Heart right ventricle (tissue), 16 donors: ENCODE measurements around the gene DCLRE1B. TPM values are rescaled to one million over a fixed set of nuclear protein-coding genes. Genes with fewer than 3 reads are reported as not detected.

Experiments
- ATAC-seq, 8 donors: fragments of 200-7000 bp; cut with Tn5 transposase; one replicate each; pipeline ENCODE4 v1.9.1; 2020; ENCODE audit warnings: mild to moderate bottlenecking in 8 of 8, moderate library complexity in 8 of 8, moderate number of reproducible peaks in 1 of 8
- DNase-seq, 2 donors: peaks; one replicate each; pipeline ENCODE4 v3.0.0-alpha.2; 2020
- H3K27ac ChIP-seq, 10 donors: fragments of 200-600 bp; sonication (generic) in 2 of 10; one replicate each; pipeline versions ENCODE4 v1.5.0 to v1.8.0; 2020 to 2022; ENCODE audit warnings: mild to moderate bottlenecking in 3 of 10
- H3K27me3 ChIP-seq, 7 donors: fragments of 200-600 bp; one replicate each; pipeline ENCODE4 v1.8.0; 2021 to 2022; ENCODE audit warnings: mild to moderate bottlenecking in 2 of 7
- H3K36me3 ChIP-seq, 9 donors: fragments of 200-600 bp; sonication (generic) in 1 of 9; one replicate each; pipeline versions ENCODE4 v1.5.0 to v1.8.0; 2020 to 2022; ENCODE audit warnings: mild to moderate bottlenecking in 2 of 9
- H3K4me1 ChIP-seq, 9 donors: fragments of 200-600 bp; sonication (generic) in 1 of 9; one replicate each; pipeline versions ENCODE4 v1.5.0 to v1.8.0; 2020 to 2022; ENCODE audit warnings: mild to moderate bottlenecking in 4 of 9
- H3K4me3 ChIP-seq, 10 donors: fragments of 200-600 bp; sonication (generic) in 2 of 10; one replicate each; pipeline versions ENCODE4 v1.5.0 to v1.8.0; 2020 to 2022; ENCODE audit warnings: mild to moderate bottlenecking in 7 of 10, moderate library complexity in 2 of 10
- H3K9me3 ChIP-seq, 11 donors: fragments of 200-600 bp in 10 of 11; sonication (generic) in 2 of 11; one replicate each; pipeline versions ENCODE4 v1.5.0 to v1.8.0; 2013 to 2022; ENCODE audit warnings: mild to moderate bottlenecking in 2 of 11, control low read depth in 1 of 11, moderate library complexity in 1 of 11
- WGBS, 2 donors: extraction: QIAGEN DNeasy Blood & Tissue Kit; methylation state at CpG; one replicate each; pipeline ENCODE4 v1.1.7; 2013; ENCODE audit warnings: inconsistent platforms in 1 of 2; 5-methylcytosine and 5-hydroxymethylcytosine counted together
- intact Hi-C, 10 donors: fragments of 100-400 bp; cut with DNase I; formaldehyde crosslinking; loops; one replicate each; pipeline versions ENCODE4 v1.11.1 to v1.14.2; 2022
- long read RNA-seq, 3 donors: library from polyadenylated mRNA; unstranded; transcript quantifications; one replicate each; pipeline ENCODE4 v2.0.0, GENCODE V29; 2020 to 2021
- polyA plus RNA-seq, 2 donors: library from polyadenylated mRNA; stranded (reverse); fragments of 200-250 nt; gene quantifications; one replicate each; pipeline ENCODE4 v1.2.3, GENCODE V29; 2013
- total RNA-seq, 10 donors: library from RNA; stranded (reverse); fragmentation: NEBNext Ultra II Directional in 3 of 10; extraction: Animal tissue kit (Norgen Biotek cat#: 25700) in 3 of 10; gene quantifications; one replicate each; pipeline versions ENCODE4 v1.2.1 to v1.2.4, GENCODE V29; 2021 to 2023
- TF ChIP-seq, protein P1 (sequence below), 9 donors: fragments of 200-600 bp; sonication (generic) in 2 of 9; IDR thresholded peaks; one replicate each; pipeline versions ENCODE4 v1.5.0 to v1.8.0; 2021 to 2022; ENCODE audit warnings: antibody characterized with exemption in 9 of 9, mild to moderate bottlenecking in 5 of 9, moderate library complexity in 1 of 9
- donor health status: Arrhythmogenic right ventricular cardiomyopathy.
- donor health status: ischemic (EF 13 %, LVEDD 7.1; RV severe dilation, severe dysfunction).
- donor health status: healthy with polysubstance abuse.
- donor health status: DM: no; HTN: yes; CAD: no.
- donor health status: DM: no; HTN: no; CAD: no.
- donor health status: ischemic (EF 25% LVEDD 6.9; RV normal size, moderate dysfunction).
- donor health status: ischemic (EF 25% LVEDD 5.7; RV mildly dilated, moderate dysfunction).
- donor health status: healthy.
- donor health status: DM: yes; HTN: yes; CAD: no.
- donor health status: Ischemic cardiomyopathy.
- donor health status: ischemic (EF 35%, LVEDD 5.7; RV mildly dilated, moderate dysfunction).
- donor health status: nonischemic (EF 11% LVEDD 7.7; RV severe dilation, severe dysfunction).
- donor health status: DM: yes; HTN: yes; CAD: no.
- donor health status: PGD.
- donor health status: ischemic (EF 29% LVEDD 5.4; RV normal size, mild dysfunction).
- donor health status: nonischemic (EF 23%, LVEDD 6.1; RV moderate dilation, normal function).

DCLRE1B gene
- total RNA-seq (1 to 10 TPM in 9 of 10 donors, under 1 TPM in 1; 0.78 to 4.2 (median 2.1) TPM), polyA plus RNA-seq (1 to 10 TPM in 1 of 2 donors, under 1 TPM in 1; 0.59 to 1.8 TPM)
- long read RNA-seq, donor 1, partial matches to known transcripts = 0 of 4 reads
- long read RNA-seq, donor 1, other reads (novel, unspliced or antisense) = 0 of 4 reads
- long read RNA-seq, donor 2, partial matches to known transcripts = 0 of 7 reads
- long read RNA-seq, donor 2, other reads (novel, unspliced or antisense) = 1 of 7 reads
- long read RNA-seq, donor 3, transcript DCLRE1B-201 (4 exons, 3,940 nt) = major isoform, 22 of 32 reads
- long read RNA-seq, donor 3, transcript DCLRE1B-203 (3 exons, 1,960 nt) = minor isoform, 6 of 32 reads
- long read RNA-seq, donor 3, partial matches to known transcripts = 3 of 32 reads
- long read RNA-seq, donor 3, other reads (novel, unspliced or antisense) = 1 of 32 reads

DNA sequence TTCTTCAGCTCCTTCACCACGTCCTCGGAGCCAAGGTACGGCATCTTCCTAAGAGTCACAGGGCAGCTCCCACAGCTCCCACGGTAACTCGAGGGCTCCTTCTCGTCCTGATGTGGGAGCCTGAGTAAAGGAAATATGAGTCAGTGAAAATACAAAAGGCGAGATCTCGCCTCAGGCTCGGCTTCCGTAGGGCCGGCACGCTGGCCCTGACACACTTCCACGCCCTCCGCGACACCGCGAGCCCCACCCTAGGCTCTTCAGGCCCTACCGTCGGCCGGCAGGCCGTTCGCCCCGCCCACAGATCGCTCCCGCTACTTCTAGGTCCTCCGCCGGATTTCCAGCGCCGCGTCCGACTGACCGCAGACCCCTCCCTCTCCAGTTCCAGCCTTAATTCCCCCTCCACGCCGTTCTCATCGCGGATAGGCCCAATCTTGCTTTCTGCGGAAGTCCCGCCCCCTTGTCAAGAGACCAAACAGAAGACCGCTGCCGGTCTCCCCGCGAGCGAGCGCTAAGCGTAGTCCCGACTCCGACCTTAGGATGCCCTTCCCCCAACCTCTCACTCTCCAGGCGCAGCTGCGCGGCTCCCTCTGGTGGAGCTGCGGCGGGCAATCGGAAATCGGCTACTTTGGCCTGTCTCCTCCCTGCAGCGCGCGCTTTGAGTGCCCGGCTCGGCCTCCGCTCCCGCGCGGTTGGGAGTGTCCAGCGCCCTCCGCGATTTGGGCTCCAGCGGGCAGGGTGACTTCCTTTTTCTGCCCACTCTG is at the start of gene DCLRE1B, which contains the start of gene AP4B1:
Gene DCLRE1B, plus strand, starts transcription at position 653 of the 761 bp plus-strand sequence. CDS start 261 bp downstream, outside the sequence.
Gene AP4B1, minus strand, starts transcription at position 126 of the 761 bp plus-strand sequence. Its CDS starts 82 bp downstream, at position 44.
- 0 to 1% methylated on average over 67 of the region's 67 CpGs for WGBS, 2 donors
- H3K27ac ChIP-seq = peak within 1 kb of the TSS; percentile 52 to 95 (median 92)
- intact Hi-C loops = loop anchor here in 8 of 10 donors (1.0 to 10.0 kb wide), 8 partner anchors 24 to 150 kb away; partner anchors contain the start of genes HIPK1 (in 7 of the 8), PHTF1 (in 3 of the 8) and RSBN1 (in 2 of the 8)

DNA sequence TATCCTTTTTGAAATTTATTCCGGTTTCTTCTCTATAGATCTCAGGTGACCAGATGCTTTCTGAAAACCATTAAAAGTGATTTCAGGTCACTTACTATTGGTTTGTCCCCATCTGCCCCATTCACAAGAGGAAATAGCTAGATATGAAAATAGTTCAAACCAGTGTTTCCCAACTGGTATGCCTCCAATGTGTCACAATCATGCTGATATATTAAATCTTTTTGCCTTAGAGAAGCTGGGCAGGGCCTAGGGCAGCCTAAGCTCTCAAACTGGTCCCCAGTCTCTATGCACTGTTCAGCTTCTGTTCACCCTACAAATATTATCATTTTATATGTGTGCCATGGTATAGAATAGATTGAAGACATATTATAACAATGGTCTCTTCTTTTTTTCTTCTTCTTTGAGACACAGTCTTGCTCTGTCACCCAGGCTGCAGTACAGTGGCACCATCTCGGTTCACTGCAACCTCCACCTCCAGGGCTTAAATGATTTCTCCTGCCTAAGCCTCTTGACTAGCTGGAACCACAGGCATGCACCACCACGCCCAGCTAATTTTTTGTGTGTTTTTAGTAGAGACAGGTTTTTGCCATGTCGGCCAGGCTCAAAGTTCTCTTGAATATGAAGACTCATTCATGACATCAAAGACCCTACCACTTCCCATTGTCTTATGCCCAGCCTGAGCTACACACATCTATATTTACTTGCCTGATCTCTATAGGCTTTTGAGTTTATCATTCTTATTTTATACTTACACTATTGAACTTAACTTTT is 49.3 kb upstream of the DCLRE1B start:
- ATAC-seq = no peak
- peaks cover 0 to 38% (median 0%) of the 10 kb centered on the region in 9 donors for H3K4me1 ChIP-seq
- H3K4me3 ChIP-seq = no peak overlapping the region
- no peak for DNase-seq
- no peaks in the 10 kb centered on the region for H3K27me3 ChIP-seq
- H3K9me3 ChIP-seq = no peaks in the 10 kb centered on the region
- WGBS, 2 donors = 93 to 97% methylated on average over 4 of the region's 4 CpGs
- no peak overlapping the region for H3K27ac ChIP-seq
- H3K36me3 ChIP-seq = peaks cover 0 to 7% (median 0%) of the 10 kb centered on the region in 9 donors
- intact Hi-C loops = no loop called here
- TF ChIP-seq, protein P1, sequence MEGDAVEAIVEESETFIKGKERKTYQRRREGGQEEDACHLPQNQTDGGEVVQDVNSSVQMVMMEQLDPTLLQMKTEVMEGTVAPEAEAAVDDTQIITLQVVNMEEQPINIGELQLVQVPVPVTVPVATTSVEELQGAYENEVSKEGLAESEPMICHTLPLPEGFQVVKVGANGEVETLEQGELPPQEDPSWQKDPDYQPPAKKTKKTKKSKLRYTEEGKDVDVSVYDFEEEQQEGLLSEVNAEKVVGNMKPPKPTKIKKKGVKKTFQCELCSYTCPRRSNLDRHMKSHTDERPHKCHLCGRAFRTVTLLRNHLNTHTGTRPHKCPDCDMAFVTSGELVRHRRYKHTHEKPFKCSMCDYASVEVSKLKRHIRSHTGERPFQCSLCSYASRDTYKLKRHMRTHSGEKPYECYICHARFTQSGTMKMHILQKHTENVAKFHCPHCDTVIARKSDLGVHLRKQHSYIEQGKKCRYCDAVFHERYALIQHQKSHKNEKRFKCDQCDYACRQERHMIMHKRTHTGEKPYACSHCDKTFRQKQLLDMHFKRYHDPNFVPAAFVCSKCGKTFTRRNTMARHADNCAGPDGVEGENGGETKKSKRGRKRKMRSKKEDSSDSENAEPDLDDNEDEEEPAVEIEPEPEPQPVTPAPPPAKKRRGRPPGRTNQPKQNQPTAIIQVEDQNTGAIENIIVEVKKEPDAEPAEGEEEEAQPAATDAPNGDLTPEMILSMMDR (IDR thresholded peaks at IDR 0.05) = no peak

More for the DNA sequence above, at the start of gene DCLRE1B, which contains the start of gene AP4B1:
- peak; percentile 96 to 99 (median 98) for ATAC-seq
- Histone ChIP-seq H3K27me3 (no peaks in the 10 kb centered on the region), H3K36me3 (peaks cover 0 to 59% (median 9%) of the 10 kb centered on the region in 9 donors), H3K4me1 (peaks cover 0 to 49% (median 24%) of the 10 kb centered on the region in 9 donors), H3K4me3 (peak within 1 kb of the TSS; percentile 58 to 86 (median 78)), H3K9me3 (no peaks in the 10 kb centered on the region)
- TF ChIP-seq, protein P1 (IDR thresholded peaks at IDR 0.05) = peak; percentile 37 to 88 (median 71)
- peak; percentile 98 to 100 for DNase-seq

DNA sequence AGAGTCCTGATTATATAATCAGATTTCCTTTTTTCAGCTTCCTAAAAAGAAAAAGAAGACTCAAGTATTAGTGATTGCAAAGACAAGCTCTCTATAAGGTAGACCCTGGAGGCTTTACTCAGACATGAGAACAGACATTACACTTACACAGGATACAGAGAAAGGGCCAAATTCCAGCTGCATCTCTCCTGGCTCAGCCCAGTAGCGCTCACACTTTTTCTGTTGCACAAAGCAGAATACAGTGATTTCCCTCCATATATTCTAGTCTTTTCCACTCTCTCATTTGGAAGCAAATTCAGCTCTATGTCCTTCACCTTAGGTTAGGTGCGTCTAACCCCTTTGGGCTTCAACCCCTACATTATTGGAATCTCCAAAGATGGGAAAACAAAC is 48.7 kb upstream of the DCLRE1B start:
- peaks cover 0 to 7% (median 0%) of the 10 kb centered on the region in 9 donors for H3K36me3 ChIP-seq
- no peaks in the 10 kb centered on the region for H3K27me3 ChIP-seq
- H3K27ac ChIP-seq = no peak overlapping the region
- DNase-seq (no peak), ATAC-seq (no peak)
- 89% methylated on average over 2 of the region's 2 CpGs for WGBS, 2 donors
- no peak overlapping the region for H3K4me3 ChIP-seq
- intact Hi-C loops = no loop called here
- TF ChIP-seq, protein P1 (IDR thresholded peaks at IDR 0.05) = no peak
- H3K4me1 ChIP-seq = peaks cover 0 to 44% (median 0%) of the 10 kb centered on the region in 9 donors
- no peaks in the 10 kb centered on the region for H3K9me3 ChIP-seq
